Measurements from ENCODE around the gene CNTNAP2.

- no peak for TF ChIP-seq CTCF (conservative IDR thresholded peaks at IDR 0.05 in 1 of 2, IDR thresholded peaks at IDR 0.05 in 1 of 2; ENCODE audit: low read depth in 1 of 2, low read length in 2 of 2)
- TF ChIP-seq EZH2 (IDR thresholded peaks at IDR 0.05; ENCODE audit: low read length, missing control alignments) = no peak
Observed at GRCh38 chr7:148435715-148436114, 2319.1 kb downstream of the CNTNAP2 start.

Measured in fibroblast of lung (primary cell).